ENCODE data around the gene IL17C. TPM values are rescaled to one million over a fixed set of nuclear protein-coding genes. Genes with fewer than 3 reads are reported as not detected.

IL17C gene
- total RNA-seq, 1 donor from 2014 or later = 0.23 TPM

- Mint-ChIP-seq H3K4me3 (peak overlapping the region; percentile 74), H3K9me3 (no peaks in the 10 kb centered on the region)
- TF ChIP-seq CTCF (conservative IDR thresholded peaks at IDR 0.05) = no peak
Observed at GRCh38 chr16:88649924-88650748, 11.8 kb downstream of the IL17C start.

GRCh38 chr16:88650749-88651275, 12.4 kb downstream of the IL17C start, which contains the start of gene CYBA:
TSS of gene CYBA (minus strand) at chr16:88651053. CDS start at chr16:88651013, 40 bp downstream.
- DNase-seq (ENCODE audit: low read depth, low spot score) = no peak

More at GRCh38 chr16:88649924-88650748, 11.8 kb downstream of the IL17C start:
- DNase-seq (ENCODE audit: low read depth, low spot score) = no peak
- peaks cover 19% of the 10 kb centered on the region for H3K4me1 Mint-ChIP-seq
- H3K36me3 Mint-ChIP-seq (ENCODE audit: low read depth) = no peaks in the 10 kb centered on the region
- no peak overlapping the region for H3K27ac Mint-ChIP-seq (ENCODE audit: unreplicated experiment)
- no peaks in the 10 kb centered on the region for H3K27me3 Mint-ChIP-seq (ENCODE audit: low read depth)

GRCh38 chr16:88651276-88651988, 13.1 kb downstream of the IL17C start:
- Mint-ChIP-seq H3K4me1 (peaks cover 15% of the 10 kb centered on the region), H3K9me3 (no peaks in the 10 kb centered on the region), H3K27ac (ENCODE audit: unreplicated experiment) (no peak overlapping the region), H3K27me3 (ENCODE audit: low read depth) (no peaks in the 10 kb centered on the region), H3K36me3 (ENCODE audit: low read depth) (no peaks in the 10 kb centered on the region), H3K4me3 (peak overlapping the region; percentile 78)
- no peak for TF ChIP-seq CTCF (conservative IDR thresholded peaks at IDR 0.05)
- DNase-seq (ENCODE audit: low read depth, low spot score) = no peak

More at GRCh38 chr16:88650749-88651275, 12.4 kb downstream of the IL17C start, which contains the start of gene CYBA:
- no peak within 1 kb of the TSS for H3K27ac Mint-ChIP-seq (ENCODE audit: unreplicated experiment)
- H3K4me3 Mint-ChIP-seq = peak within 1 kb of the TSS; percentile 78
- TF ChIP-seq CTCF (conservative IDR thresholded peaks at IDR 0.05) = no peak
- H3K4me1 Mint-ChIP-seq = peaks cover 15% of the 10 kb centered on the region
- no peaks in the 10 kb centered on the region for H3K9me3 Mint-ChIP-seq
- no peaks in the 10 kb centered on the region for H3K36me3 Mint-ChIP-seq (ENCODE audit: low read depth)
- H3K27me3 Mint-ChIP-seq (ENCODE audit: low read depth) = no peaks in the 10 kb centered on the region

GRCh38 chr16:88651989-88652761, 13.8 kb downstream of the IL17C start:
- no peak for DNase-seq (ENCODE audit: low read depth, low spot score)
- Mint-ChIP-seq H3K9me3 (no peaks in the 10 kb centered on the region), H3K27me3 (ENCODE audit: low read depth) (no peaks in the 10 kb centered on the region), H3K4me1 (peaks cover 15% of the 10 kb centered on the region), H3K36me3 (ENCODE audit: low read depth) (no peaks in the 10 kb centered on the region), H3K4me3 (no peak overlapping the region), H3K27ac (ENCODE audit: unreplicated experiment) (no peak overlapping the region)
- no peak for TF ChIP-seq CTCF (conservative IDR thresholded peaks at IDR 0.05)

- Mint-ChIP-seq H3K9me3 (no peaks in the 10 kb centered on the region), H3K4me1 (peaks cover 15% of the 10 kb centered on the region), H3K36me3 (ENCODE audit: low read depth) (no peaks in the 10 kb centered on the region), H3K27ac (ENCODE audit: unreplicated experiment) (no peak overlapping the region), H3K27me3 (ENCODE audit: low read depth) (no peaks in the 10 kb centered on the region), H3K4me3 (peak overlapping the region; percentile 47)
- TF ChIP-seq CTCF (conservative IDR thresholded peaks at IDR 0.05) = no peak
- DNase-seq (ENCODE audit: low read depth, low spot score) = no peak
Observed at GRCh38 chr16:88652762-88653063, 14.3 kb downstream of the IL17C start.

All from neural crest cell (in vitro differentiated cells).